ENCODE data around the gene C16orf89. TPM values are rescaled to one million over a fixed set of nuclear protein-coding genes. Genes with fewer than 3 reads are reported as not detected.

C16orf89 gene
- total and polyA plus RNA-seq, 2 donors (not counting 1 experiment from before 2014, with no cell fraction given) = not detected

- H3K79me2 ChIP-seq (ENCODE audit: control insufficient read depth, insufficient read depth, low read length) = no peaks in the 10 kb centered on the region
- H3K4me3 ChIP-seq (ENCODE audit: control extremely low read depth in 1 of 5, extremely low read depth in 1 of 5, insufficient read depth in 1 of 5, low read depth in 2 of 5, low read length in 4 of 5) = no peak overlapping the region
- no peaks in the 10 kb centered on the region for H3K36me3 ChIP-seq (replicated peaks in 1 of 2; ENCODE audit: control extremely low read depth in 1 of 2, control insufficient read depth in 1 of 2, extremely low read depth in 1 of 2, insufficient read depth in 2 of 2, low read length in 1 of 2)
- intact Hi-C loops (cut with micrococcal nuclease) = no loop called here
- no peaks in the 10 kb centered on the region for H3K4me1 ChIP-seq (ENCODE audit: control insufficient read depth in 2 of 2, insufficient read depth in 2 of 2, low read length in 2 of 2)
- H3K27ac ChIP-seq (ENCODE audit: low read length in 2 of 2) = no peak overlapping the region
- ATAC-seq (ENCODE audit: low read depth) (no peak), DNase-seq (no peak)
- H3K4me2 ChIP-seq (replicated peaks; ENCODE audit: low read depth, low read length, poor library complexity, severe bottlenecking) = no peak overlapping the region
- Mint-ChIP-seq H3K4me3 (no peak overlapping the region), H3K4me1 (no peaks in the 10 kb centered on the region), H3K9me3 (ENCODE audit: insufficient read depth) (no peaks in the 10 kb centered on the region), H3K27ac (no peak overlapping the region), H3K27me3 (peaks cover 7% of the 10 kb centered on the region)
- TF ChIP-seq CTCF (IDR thresholded peaks at IDR 0.05) = no peak
- no peak for TF ChIP-seq EZH2 (IDR thresholded peaks at IDR 0.05; ENCODE audit: borderline replicate concordance, insufficient read depth, low read depth, low read length, poor library complexity, severe bottlenecking)
- WGBS (ENCODE audit: insufficient coverage) = 94% methylated on average over 6 of the region's 10 CpGs
- no peak overlapping the region for H3K9ac ChIP-seq (ENCODE audit: low read length)
- H3K27me3 ChIP-seq (replicated peaks in 1 of 4; ENCODE audit: control extremely low read depth in 1 of 4, control insufficient read depth in 3 of 4, insufficient read depth in 4 of 4, low read length in 3 of 4) = peaks cover 0 to 7% (median 1%) of the 10 kb centered on the region in 4 experiments
- no peaks in the 10 kb centered on the region for H3K9me3 ChIP-seq (ENCODE audit: control extremely low read depth in 1 of 3, control insufficient read depth in 2 of 3, insufficient read depth in 1 of 3, low read length in 2 of 3)
- no peaks in the 10 kb centered on the region for H4K20me1 ChIP-seq (ENCODE audit: control insufficient read depth, insufficient read depth, low read length, poor library complexity, severe bottlenecking)
- POLR2A ChIA-PET = no interaction called here
- no peak overlapping the region for H2AFZ ChIP-seq (ENCODE audit: insufficient read depth, low read depth, low read length, poor library complexity, severe bottlenecking)
- CTCF ChIA-PET = no interaction called here
Measured at GRCh38 chr16:5060073-5060641, 5.6 kb downstream of the C16orf89 start.

- intact Hi-C loops (cut with micrococcal nuclease) = no loop called here
- Histone ChIP-seq H3K9ac (ENCODE audit: low read length) (no peak overlapping the region), H3K79me2 (ENCODE audit: control insufficient read depth, insufficient read depth, low read length) (no peaks in the 10 kb centered on the region), H3K4me2 (replicated peaks; ENCODE audit: low read depth, low read length, poor library complexity, severe bottlenecking) (no peak overlapping the region), H3K27ac (ENCODE audit: low read length in 2 of 2) (no peak overlapping the region), H3K4me1 (ENCODE audit: control insufficient read depth in 2 of 2, insufficient read depth in 2 of 2, low read length in 2 of 2) (no peaks in the 10 kb centered on the region), H3K4me3 (ENCODE audit: control extremely low read depth in 1 of 5, extremely low read depth in 1 of 5, insufficient read depth in 1 of 5, low read depth in 2 of 5, low read length in 4 of 5) (no peak overlapping the region), H3K9me3 (ENCODE audit: control extremely low read depth in 1 of 3, control insufficient read depth in 2 of 3, insufficient read depth in 1 of 3, low read length in 2 of 3) (no peaks in the 10 kb centered on the region), H3K27me3 (replicated peaks in 1 of 4; ENCODE audit: control extremely low read depth in 1 of 4, control insufficient read depth in 3 of 4, insufficient read depth in 4 of 4, low read length in 3 of 4) (peaks cover 0 to 7% (median 1%) of the 10 kb centered on the region in 4 experiments), H4K20me1 (ENCODE audit: control insufficient read depth, insufficient read depth, low read length, poor library complexity, severe bottlenecking) (no peaks in the 10 kb centered on the region), H3K36me3 (replicated peaks in 1 of 2; ENCODE audit: control extremely low read depth in 1 of 2, control insufficient read depth in 1 of 2, extremely low read depth in 1 of 2, insufficient read depth in 2 of 2, low read length in 1 of 2) (no peaks in the 10 kb centered on the region), H2AFZ (ENCODE audit: insufficient read depth, low read depth, low read length, poor library complexity, severe bottlenecking) (no peak overlapping the region)
- WGBS (ENCODE audit: insufficient coverage) = 96% methylated on average over 5 of the region's 6 CpGs
- Mint-ChIP-seq H3K9me3 (ENCODE audit: insufficient read depth) (no peaks in the 10 kb centered on the region), H3K4me3 (no peak overlapping the region), H3K4me1 (no peaks in the 10 kb centered on the region), H3K27ac (no peak overlapping the region), H3K27me3 (peaks cover 7% of the 10 kb centered on the region)
- ATAC-seq (ENCODE audit: low read depth) = no peak
- ChIA-PET CTCF (no interaction called here), POLR2A (no interaction called here)
- TF ChIP-seq EZH2 (IDR thresholded peaks at IDR 0.05; ENCODE audit: borderline replicate concordance, insufficient read depth, low read depth, low read length, poor library complexity, severe bottlenecking) (no peak), CTCF (IDR thresholded peaks at IDR 0.05) (no peak)
- DNase-seq = no peak
Measured at GRCh38 chr16:5059386-5060072, 6.2 kb downstream of the C16orf89 start.

Data from B cell (primary cell).